Breast epithelium (tissue), 4 donors: Measurements from ENCODE around the gene POLR2C. TPM values are rescaled to one million over a fixed set of nuclear protein-coding genes. Genes with fewer than 3 reads are reported as not detected.

Experiments
- DNase-seq, 2 donors: peaks; one replicate each; pipeline ENCODE4 v3.0.0-alpha.2; 2019; ENCODE audit warnings: low spot score in 2 of 2
- H3K27ac ChIP-seq, 2 donors: fragments of 200-600 bp; sonication (generic) in 1 of 2; one replicate each; pipeline ENCODE4 v1.5.1; 2016 to 2019; ENCODE audit warnings: mild to moderate bottlenecking in 1 of 2
- H3K27me3 ChIP-seq, 2 donors: fragments of 200-600 bp; sonication (generic) in 1 of 2; one replicate each; pipeline versions ENCODE4 v1.5.1 to v1.6.0; 2017 to 2019; ENCODE audit warnings: control low read depth in 1 of 2, mild to moderate bottlenecking in 1 of 2
- H3K36me3 ChIP-seq: fragments of 200-600 bp; one replicate; pipeline ENCODE4 v1.5.1; 2019
- H3K4me1 ChIP-seq, 2 donors: fragments of 200-600 bp; sonication (generic); one replicate each; pipeline ENCODE4 v1.5.1; 2016 to 2019; ENCODE audit warnings: control low read depth in 1 of 2
- H3K4me3 ChIP-seq, 3 donors: fragments of 200-600 bp; sonication (generic); 1 replicate in 2 of 3; 2 replicates in 1 of 3; pipeline ENCODE4 v1.5.1; 2016 to 2019; ENCODE audit warnings: mild to moderate bottlenecking in 3 of 3, moderate library complexity in 2 of 3
- H3K9me3 ChIP-seq, 2 donors: fragments of 200-600 bp; sonication (generic) in 1 of 2; one replicate each; pipeline ENCODE4 v1.5.1; 2016 to 2019; ENCODE audit warnings: control low read depth in 1 of 2
- CTCF ChIP-seq, 3 donors: fragments of 450-650 bp; IDR thresholded peaks; one replicate each; pipeline ENCODE4 v1.5.1; 2016 to 2017; ENCODE audit warnings: antibody characterized with exemption in 3 of 3, mild to moderate bottlenecking in 3 of 3, moderate library complexity in 3 of 3
- POLR2A ChIP-seq: fragments of 450-650 bp; IDR thresholded peaks from one replicate; pipeline ENCODE4 v1.6.1; 2016; ENCODE audit warnings: antibody characterized with exemption, mild to moderate bottlenecking, moderate library complexity
- POLR2AphosphoS5 ChIP-seq, 3 donors: sonication (generic); formaldehyde crosslinking; IDR thresholded peaks; one replicate each; pipeline ENCODE4 v1.6.1; 2017; ENCODE audit warnings: antibody characterized with exemption in 3 of 3
- intact Hi-C: fragments of 100-400 bp; cut with DNase I; formaldehyde crosslinking; loops from one replicate; pipeline ENCODE4 v1.15.1; 2023; ENCODE audit warnings: low total_unique reads
- total RNA-seq, 3 donors: library from RNA; depleted of rRNA; stranded (reverse); fragments of >200 nt; gene quantifications; one replicate each; pipeline ENCODE4 v1.1.0, GENCODE V29; 2016

The POLR2C gene
- total RNA-seq, 3 donors from 2014 or later, result 119 to 129 (median 127) TPM

GRCh38 chr16:57502048-57502775 is 39.7 kb downstream of the POLR2C start:
- no peaks in the 10 kb centered on the region for H3K9me3 ChIP-seq
- no peaks in the 10 kb centered on the region for H3K36me3 ChIP-seq
- DNase-seq, result no peak
- no peak for TF ChIP-seq CTCF (IDR thresholded peaks at IDR 0.05)
- no peak for TF ChIP-seq POLR2AphosphoS5 (IDR thresholded peaks at IDR 0.05)
- TF ChIP-seq POLR2A, result no peak
- no peaks in the 10 kb centered on the region for H3K4me1 ChIP-seq
- no peak overlapping the region for H3K4me3 ChIP-seq
- H3K27ac ChIP-seq, result no peak overlapping the region
- no peaks in the 10 kb centered on the region for H3K27me3 ChIP-seq
- intact Hi-C loops, result no loop called here

GRCh38 chr16:57503366-57503765 is 40.9 kb downstream of the POLR2C start:
- Histone ChIP-seq H3K9me3 (no peaks in the 10 kb centered on the region), H3K27ac (no peak overlapping the region), H3K36me3 (no peaks in the 10 kb centered on the region), H3K4me1 (no peaks in the 10 kb centered on the region), H3K27me3 (no peaks in the 10 kb centered on the region), H3K4me3 (no peak overlapping the region)
- TF ChIP-seq CTCF (IDR thresholded peaks at IDR 0.05) (no peak), POLR2A (no peak), POLR2AphosphoS5 (IDR thresholded peaks at IDR 0.05) (no peak)
- intact Hi-C loops, result no loop called here
- no peak for DNase-seq

GRCh38 chr16:57504001-57504400 is 41.5 kb downstream of the POLR2C start:
- intact Hi-C loops, result no loop called here
- no peaks in the 10 kb centered on the region for H3K4me1 ChIP-seq
- no peak for DNase-seq
- no peaks in the 10 kb centered on the region for H3K9me3 ChIP-seq
- no peak overlapping the region for H3K4me3 ChIP-seq
- no peak overlapping the region for H3K27ac ChIP-seq
- no peaks in the 10 kb centered on the region for H3K36me3 ChIP-seq
- TF ChIP-seq CTCF (IDR thresholded peaks at IDR 0.05) (no peak), POLR2A (no peak), POLR2AphosphoS5 (IDR thresholded peaks at IDR 0.05) (no peak)
- H3K27me3 ChIP-seq, result no peaks in the 10 kb centered on the region

- DNase-seq, result no peak
- Histone ChIP-seq H3K27ac (no peak overlapping the region), H3K9me3 (no peaks in the 10 kb centered on the region), H3K4me3 (no peak overlapping the region), H3K27me3 (no peaks in the 10 kb centered on the region), H3K4me1 (no peaks in the 10 kb centered on the region), H3K36me3 (no peaks in the 10 kb centered on the region)
- TF ChIP-seq POLR2AphosphoS5 (IDR thresholded peaks at IDR 0.05), result no peak
- TF ChIP-seq POLR2A, result no peak
- no peak for TF ChIP-seq CTCF (IDR thresholded peaks at IDR 0.05)
- intact Hi-C loops, result no loop called here
Observed at GRCh38 chr16:57504491-57504890, 42.0 kb downstream of the POLR2C start.

GRCh38 chr16:57505169-57505568 is 42.7 kb downstream of the POLR2C start:
- Histone ChIP-seq H3K4me1 (no peaks in the 10 kb centered on the region), H3K4me3 (no peak overlapping the region), H3K27ac (no peak overlapping the region), H3K36me3 (no peaks in the 10 kb centered on the region), H3K27me3 (no peaks in the 10 kb centered on the region), H3K9me3 (no peaks in the 10 kb centered on the region)
- DNase-seq, result no peak
- TF ChIP-seq POLR2A (no peak), POLR2AphosphoS5 (IDR thresholded peaks at IDR 0.05) (no peak), CTCF (IDR thresholded peaks at IDR 0.05) (no peak)
- intact Hi-C loops, result no loop called here
